Suppressor macrophage treated with lipopolysaccharide for 4 hours (primary cell): ENCODE data around the gene CD200.

Experiments
- DNase-seq: peaks from one replicate; pipeline ENCODE4 v3.0.0-alpha.2; 2020

CD200 gene

DNA sequence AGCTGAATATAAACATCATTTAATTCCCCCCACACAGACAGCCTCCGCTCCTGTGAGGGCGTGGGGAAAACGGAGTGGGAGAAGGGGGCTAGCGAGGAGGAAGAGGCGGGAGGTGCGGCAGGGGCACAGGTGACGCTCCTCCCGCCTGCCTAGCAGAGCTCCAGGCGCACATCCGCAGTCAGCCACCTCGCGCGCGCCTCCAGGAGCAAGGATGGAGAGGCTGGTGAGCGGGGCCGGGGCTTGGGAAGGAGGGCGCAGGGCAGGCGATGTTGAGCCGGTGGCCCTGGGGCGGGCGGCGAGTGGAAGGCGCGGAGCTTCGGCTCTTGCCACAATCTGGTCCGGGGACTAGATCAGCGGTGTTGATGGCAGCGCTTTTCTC lies at the start of gene CD200:
CD200 (plus strand) TSS at position 155 of the 379 bp plus-strand sequence; CDS start at position 212, 57 bp downstream.
- peak; percentile 17 for DNase-seq

DNA sequence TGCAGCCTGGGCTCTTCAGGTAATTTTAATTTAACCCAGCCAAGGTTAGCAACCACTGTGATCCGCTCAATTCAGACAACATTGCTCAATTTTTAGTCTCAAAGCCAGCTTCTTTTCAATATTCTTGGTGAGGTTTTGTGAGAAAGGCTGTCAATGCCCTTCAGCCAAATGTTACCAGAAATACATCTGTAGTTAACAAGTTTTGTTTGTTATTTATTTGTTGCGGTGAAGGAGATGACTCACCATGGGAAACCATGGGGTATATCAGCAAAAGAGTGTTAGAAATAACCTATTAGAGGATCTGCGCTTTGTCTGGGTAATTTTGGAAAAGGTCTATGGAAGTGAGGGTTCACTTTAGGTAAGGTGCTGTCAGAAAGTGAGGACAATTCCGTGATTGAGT lies 43.9 kb upstream of the CD200 start:
- no peak for DNase-seq

DNA sequence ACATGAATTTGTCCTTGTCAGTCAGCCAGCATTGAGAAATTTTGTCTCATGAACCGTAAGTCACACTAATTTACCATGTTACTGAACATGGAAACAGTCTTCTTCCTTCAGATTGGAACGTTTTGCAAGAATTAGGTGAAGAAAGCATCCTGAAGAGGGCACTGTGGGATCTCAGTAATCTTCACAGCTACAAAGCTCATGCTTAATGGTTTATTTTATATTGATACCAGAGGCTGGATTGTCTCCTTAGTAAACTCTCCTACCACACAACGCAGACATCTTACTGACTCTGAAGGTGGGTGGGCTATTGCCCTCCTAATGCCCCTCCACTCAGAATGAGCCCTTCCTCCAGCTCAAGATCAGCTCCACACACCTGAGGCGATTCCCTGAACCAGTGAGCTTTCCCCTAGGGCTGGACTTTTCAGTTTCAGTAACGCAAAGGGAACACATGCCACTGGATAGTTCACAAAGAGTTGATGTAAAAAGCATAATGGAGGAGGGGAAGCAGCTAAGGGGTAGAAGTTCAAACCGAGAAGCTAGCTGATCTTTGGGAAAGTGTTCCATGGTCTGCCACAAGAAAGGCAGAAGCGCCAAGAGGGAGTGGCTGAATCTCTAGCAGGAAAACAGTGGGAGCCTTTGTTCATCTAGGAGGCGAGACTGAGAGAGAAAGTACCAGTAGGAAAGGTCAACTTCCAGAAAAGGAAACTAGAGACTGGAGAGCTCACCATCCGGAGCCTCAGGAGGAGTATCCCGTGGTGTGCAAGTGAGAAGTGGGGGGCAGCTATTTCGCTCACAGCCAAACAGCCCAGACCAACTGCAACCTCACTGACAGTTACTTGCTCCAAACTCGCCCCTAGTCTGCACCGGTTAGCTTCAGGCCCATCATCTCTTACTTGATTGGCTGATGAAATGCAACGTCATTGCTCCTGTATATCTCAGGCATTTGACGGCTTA lies 39.3 kb upstream of the CD200 start, which contains the start of gene SLC9C1:
SLC9C1 (minus strand) TSS at position 849 of the 954 bp plus-strand sequence. CDS start 7,425 bp downstream, outside the sequence.
- DNase-seq = peak; percentile 69

GRCh38 chr3:112297714-112298113 lies 35.2 kb upstream of the CD200 start:
- no peak for DNase-seq

- no peak for DNase-seq
Measured at GRCh38 chr3:112298781-112299180, 34.2 kb upstream of the CD200 start.

DNA sequence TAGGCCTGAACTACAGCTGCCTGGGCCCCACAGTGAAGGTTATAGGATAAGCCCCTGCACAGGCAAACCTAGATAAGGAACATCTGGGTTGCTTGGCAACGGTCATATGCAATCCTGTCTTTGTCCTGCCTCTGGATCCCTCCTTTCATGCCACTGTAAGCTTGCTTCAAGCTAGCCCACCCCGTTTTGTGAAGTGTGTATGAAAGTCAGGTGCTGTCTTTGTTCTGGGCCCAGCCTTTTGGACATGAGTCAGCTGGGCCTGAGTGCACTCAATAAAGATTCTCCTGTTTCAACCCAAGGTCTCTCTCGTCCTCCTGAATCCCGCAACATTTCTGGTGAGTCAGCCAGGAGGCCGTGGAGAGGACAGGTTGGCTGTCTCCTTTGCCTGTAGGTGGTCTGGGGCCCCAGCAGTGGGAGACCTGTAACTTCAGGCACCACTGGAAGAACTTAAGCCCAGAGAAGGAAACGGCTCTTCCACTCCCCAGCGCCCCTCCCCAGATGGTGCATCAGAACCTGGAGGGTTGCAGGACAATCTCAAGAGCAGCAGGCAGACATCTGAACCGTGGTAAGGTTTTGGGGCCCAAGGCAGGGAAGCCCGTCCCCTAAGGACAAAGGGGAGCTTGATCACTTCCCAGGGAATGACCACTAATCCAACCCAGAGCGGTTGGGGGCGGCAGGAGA lies 30.7 kb upstream of the CD200 start:
- DNase-seq = no peak

DNA sequence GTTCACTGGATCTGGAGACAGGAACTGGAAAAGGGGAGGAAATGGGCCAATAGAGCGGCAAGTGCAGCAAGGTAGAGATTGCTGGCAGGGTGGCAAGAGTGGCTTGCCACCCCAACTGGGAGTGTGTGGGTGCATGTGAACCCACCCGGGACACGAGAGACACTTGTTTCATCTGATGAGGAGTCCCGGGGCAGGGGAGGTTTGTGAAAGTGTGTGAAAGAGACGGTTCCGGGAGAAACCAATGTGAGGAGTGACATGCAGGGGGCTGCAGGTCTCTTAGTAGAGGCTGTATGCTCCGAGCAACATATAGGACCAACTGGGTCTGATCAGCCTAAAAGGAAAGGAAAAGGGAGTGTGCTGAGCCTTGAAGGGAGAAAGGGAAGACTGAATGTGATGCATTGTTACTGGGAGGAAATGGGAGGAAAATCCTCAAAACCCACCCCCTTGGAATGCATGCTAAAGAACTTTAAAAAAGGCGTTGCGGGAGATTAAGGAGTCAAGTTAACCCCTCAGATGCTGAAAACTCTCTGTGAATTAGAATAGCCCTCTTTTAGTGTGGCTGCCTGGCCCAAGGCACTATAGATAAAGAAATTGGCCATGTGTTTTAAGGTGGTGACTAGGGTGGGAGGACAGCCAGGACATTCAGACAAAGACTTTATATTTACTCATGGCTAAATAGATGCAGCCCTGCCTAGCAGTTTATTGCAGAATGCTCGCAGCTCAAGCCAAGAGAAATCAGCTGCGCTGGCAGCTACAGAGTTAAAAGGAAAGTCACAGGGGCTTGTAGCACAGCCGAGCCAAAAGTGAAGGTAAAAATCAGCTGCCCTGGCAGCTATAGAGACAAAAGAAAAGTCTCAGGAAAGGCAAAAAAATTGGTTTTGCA lies 29.8 kb upstream of the CD200 start:
- DNase-seq = no peak

DNA sequence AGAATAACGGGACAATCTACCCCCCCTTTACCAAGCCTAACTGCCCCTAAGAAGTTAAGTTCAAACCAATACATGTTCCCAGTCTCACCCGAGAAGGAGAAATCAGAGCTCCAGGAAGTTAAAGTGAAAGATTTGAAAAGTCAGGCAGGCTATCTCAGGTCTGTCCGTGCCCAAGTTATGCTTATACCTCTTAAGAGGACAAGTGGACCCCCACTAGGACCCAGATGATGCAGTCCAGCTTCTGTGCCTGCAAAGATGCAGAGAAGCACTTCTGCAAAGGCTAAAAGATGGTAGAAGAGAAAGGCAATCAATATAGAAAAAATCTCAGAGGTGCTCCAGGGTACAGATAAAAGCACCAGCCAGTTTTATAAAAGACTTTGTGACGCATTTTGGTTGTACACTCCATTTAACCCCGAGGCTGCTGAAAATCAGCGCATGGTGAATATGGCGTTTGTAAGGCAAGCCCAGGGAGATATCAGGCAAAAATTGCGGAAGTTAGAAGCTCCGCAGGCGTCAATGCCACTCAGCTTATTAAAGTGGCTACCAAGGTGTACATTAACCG lies 29.1 kb upstream of the CD200 start:
- DNase-seq = peak; percentile 28

DNA sequence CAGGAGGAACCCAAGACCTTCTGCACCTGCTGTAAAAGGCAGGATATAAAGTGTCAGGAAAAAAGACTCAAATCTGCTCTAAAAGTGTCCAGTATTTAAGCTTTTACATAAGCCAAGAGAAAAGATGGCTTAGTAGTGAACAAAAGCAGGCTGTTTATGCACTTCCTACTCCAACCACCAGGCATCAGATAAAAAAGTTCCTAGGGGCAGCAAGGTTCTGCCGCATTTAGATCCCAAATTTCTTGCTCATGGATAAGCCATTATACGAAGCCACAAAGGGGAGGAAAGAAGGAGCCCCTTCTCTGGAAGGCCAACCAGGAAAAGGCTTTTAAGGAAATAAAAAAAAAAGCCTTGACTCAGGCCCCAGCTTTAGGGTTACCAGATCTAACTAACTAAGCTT lies 28.3 kb upstream of the CD200 start:
- DNase-seq = no peak

- no peak for DNase-seq
Measured at GRCh38 chr3:112306825-112307224, 26.1 kb upstream of the CD200 start.

- DNase-seq = no peak
Measured at GRCh38 chr3:112307557-112307956, 25.4 kb upstream of the CD200 start.

DNA sequence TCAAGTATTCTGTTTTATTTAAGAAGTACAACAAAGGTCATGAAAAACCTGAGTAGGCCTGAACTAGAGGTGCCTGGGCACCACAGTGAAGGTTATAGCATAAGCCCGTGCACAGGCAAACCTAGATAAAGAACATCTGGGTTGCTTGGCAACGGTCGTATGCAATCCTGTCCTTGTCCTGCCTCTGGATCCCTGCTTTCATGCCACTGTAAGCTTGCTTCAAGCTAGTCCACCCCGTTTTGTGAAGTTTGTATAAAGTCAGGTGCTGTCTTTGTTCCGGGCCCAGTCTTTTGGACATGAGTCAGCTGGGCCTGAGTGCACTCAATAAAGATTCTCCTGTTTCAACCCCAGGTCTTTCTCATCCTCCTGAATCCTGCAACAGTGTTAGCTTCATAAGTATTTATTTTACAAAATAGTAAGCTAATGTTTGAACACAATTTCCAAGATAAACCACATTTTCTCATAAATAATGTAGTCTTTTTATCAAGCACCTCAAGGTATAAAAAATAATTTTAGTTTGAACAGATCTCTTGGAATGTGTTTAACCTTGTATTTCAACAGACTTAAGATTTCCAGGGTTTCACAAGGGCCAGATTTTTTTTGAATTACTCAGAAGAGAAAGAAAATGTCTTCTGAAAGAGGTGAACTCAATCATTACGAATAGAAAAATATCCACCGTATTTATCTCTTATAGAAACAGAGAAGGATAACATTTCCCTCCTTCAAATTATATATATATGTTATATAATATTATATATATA lies 24.6 kb upstream of the CD200 start:
- DNase-seq = no peak

DNA sequence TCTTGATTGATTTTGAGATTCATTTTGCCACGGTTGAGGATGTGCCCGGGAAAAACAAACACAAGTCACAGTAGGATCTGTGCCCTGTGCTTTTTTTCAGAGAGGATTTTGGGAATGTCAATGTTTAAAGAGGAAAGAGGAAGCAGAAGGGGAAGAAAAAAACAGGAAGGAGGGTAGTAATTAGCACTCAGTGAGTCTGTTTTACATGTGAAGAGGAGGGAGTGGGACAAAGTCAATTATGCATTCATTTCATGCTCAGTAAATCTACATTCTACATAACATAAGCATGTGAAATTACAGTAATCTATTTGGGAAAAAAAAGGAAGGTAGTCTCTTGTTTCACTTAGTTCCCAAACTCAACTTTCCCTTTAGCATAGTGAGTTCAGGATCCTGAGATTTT lies 18.3 kb upstream of the CD200 start:
- DNase-seq = no peak

- DNase-seq = no peak
Measured at GRCh38 chr3:112315791-112316190, 17.2 kb upstream of the CD200 start.

DNA sequence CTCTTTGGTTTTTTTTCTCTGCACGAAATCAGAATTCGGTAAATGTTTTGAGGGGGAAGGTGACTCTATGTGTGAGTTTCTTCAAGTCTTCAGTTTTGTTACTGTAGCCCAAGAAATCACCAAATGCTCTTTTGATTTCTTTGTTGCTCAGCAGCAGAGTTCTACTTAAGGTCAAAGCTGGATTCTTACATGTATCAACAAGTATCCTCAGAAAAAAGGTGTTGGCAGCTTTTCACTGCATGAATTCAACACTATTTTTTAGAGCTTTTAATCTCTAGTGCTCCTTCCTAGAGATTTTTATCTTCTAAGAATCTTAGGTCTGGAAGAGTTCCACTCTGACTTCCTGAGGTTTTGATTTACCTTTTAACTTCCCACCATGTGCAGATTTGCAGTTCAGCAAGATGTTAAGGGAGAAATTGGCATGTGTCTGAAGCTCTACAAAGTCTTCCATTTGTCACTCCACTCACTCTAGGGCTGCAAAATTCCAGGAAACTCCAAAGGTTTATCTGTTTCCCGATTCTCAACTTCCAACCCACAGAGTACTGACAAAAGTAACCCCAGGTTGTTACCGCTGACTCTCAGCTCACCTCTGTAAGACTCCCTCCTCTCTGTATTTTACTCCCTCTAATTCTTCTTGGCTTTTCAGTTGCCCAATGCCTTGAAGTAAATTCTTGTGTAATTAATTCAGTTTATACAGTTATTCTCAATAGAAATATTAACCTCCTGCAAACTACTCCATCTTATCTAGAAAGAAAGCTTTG lies 13.3 kb upstream of the CD200 start:
- DNase-seq = no peak

DNA sequence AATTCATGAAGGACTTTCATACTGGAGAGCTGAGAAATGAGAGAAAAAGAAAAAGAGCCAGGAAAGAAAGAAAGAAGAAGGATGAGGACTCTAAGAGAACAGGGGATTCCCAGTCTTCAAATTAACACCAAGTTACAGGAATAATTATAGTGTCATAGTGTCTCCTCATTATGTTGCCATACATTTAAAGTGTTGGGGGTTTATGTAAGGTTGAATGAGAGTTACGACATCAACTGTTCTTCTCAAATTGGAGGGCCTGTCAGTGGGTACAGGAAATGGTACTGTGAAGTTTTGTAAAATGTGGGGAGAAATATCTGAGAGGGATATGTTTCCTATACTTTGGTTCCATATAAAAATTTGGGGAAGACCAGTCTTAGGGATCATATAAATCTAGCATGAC lies 12.3 kb upstream of the CD200 start:
- peak; percentile 56 for DNase-seq

DNA sequence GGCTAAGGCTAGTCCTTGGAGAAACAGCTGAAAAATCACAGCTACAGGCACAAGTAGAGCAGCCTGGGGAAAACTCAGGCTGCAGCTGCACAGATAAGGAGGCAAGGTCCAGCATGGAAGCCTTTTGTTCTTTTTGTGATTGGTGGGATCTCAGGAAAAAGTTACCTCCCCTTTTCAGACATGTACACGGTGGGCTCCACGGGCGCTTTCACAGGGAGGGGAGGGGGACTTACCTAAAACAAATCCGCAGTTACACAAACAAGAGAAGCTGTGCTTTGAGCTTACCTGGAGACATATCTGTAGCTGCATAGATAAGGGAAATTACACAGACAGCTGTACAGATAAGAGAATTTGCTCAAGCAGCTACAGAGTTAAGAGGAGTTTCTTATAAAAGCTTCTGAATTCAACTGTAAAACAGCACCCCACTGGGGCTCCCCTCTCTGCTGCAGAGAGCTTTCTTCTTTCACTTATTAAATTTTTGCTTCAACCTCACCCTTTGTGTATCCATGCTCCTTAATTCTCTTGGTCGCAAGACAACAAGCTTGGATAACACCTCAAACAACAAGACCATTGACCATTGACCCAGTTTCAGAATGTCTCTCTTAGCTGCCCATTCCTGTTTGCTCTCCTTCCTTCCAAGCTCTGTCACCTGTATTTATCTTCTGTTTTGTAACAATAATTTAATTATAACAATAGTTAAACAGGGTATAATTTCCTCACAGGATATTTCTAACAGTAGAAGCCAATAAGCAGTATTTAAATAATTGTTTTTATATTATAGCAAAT lies 10.9 kb upstream of the CD200 start:
- DNase-seq = no peak

GRCh38 chr3:112327371-112327951 lies 5.5 kb upstream of the CD200 start:
- peak; percentile 73 for DNase-seq

DNA sequence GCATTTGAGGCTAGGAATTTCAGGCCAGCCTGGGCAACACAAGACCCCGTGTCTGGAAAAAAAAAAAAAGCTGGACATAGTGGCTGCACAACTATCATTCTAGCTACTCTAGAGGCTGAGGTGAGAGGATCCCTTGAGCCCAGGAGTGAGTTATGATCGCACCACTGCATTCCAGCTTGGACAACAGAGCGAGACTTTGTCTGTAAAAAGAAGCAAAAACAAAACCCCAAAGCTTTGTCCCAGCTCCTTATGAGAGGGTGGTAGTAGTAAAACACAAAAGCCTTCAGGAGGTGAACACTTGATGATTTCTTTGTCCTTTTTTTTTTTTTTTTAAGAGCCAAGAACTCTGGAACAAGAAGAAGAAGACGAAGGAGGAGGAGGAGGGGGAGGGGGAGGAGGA lies 1.1 kb upstream of the CD200 start:
- no peak for DNase-seq
